ENCODE results near the gene NLRC4.
A peak's percentile ranks its signal among the peaks of the same experiment; 100 is the strongest.
"Not testable (repeated sequence)": the region's sequence is repeated elsewhere in the genome, so short reads cannot be mapped to it uniquely, and the experiment has no call there.

The NLRC4 gene

GRCh38 chr2:32277674-32278477 lies 13.2 kb upstream of the NLRC4 start, which contains the start of gene YIPF4:
TSS of gene YIPF4 (plus strand) at chr2:32277904. CDS start at chr2:32278156, 252 bp downstream.
- Histone ChIP-seq H3K4me1 (ENCODE audit: control insufficient read depth, insufficient read depth, low read length) (no peaks in the 10 kb centered on the region), H3K27ac (ENCODE audit: insufficient read depth, low read depth, low read length, poor library complexity, severe bottlenecking) (peak within 1 kb of the TSS; percentile 47), H3K9me3 (ENCODE audit: control insufficient read depth, low read length) (no peaks in the 10 kb centered on the region), H3K27me3 (ENCODE audit: control insufficient read depth, insufficient read depth, low read length, poor library complexity, severe bottlenecking) (peaks cover 10% of the 10 kb centered on the region), H3K4me3 (ENCODE audit: insufficient read depth, low read depth, low read length) (peak within 1 kb of the TSS; percentile 69), H3K36me3 (ENCODE audit: control insufficient read depth, insufficient read depth, low read length) (no peaks in the 10 kb centered on the region)
- 0% methylated on average over 59 of the region's 59 CpGs for WGBS, 2 experiments

- Histone ChIP-seq H3K4me1 (ENCODE audit: control insufficient read depth, insufficient read depth, low read length) (no peaks in the 10 kb centered on the region), H3K9me3 (ENCODE audit: control insufficient read depth, low read length) (no peaks in the 10 kb centered on the region), H3K27me3 (ENCODE audit: control insufficient read depth, insufficient read depth, low read length, poor library complexity, severe bottlenecking) (peaks cover 13% of the 10 kb centered on the region), H3K27ac (ENCODE audit: insufficient read depth, low read depth, low read length, poor library complexity, severe bottlenecking) (no peak overlapping the region), H3K4me3 (ENCODE audit: insufficient read depth, low read depth, low read length) (peak overlapping the region; percentile 69), H3K36me3 (ENCODE audit: control insufficient read depth, insufficient read depth, low read length) (no peaks in the 10 kb centered on the region)
- WGBS, 2 experiments, result 92 to 94% methylated on average over 5 of the region's 5 CpGs
Observed at GRCh38 chr2:32277363-32277673, 12.6 kb upstream of the NLRC4 start.

GRCh38 chr2:32275790-32276189 lies 11.1 kb upstream of the NLRC4 start:
- H3K27me3 ChIP-seq (ENCODE audit: control insufficient read depth, insufficient read depth, low read length, poor library complexity, severe bottlenecking), result peaks cover 24% of the 10 kb centered on the region
- H3K36me3 ChIP-seq (ENCODE audit: control insufficient read depth, insufficient read depth, low read length); H3K27ac ChIP-seq (ENCODE audit: insufficient read depth, low read depth, low read length, poor library complexity, severe bottlenecking); H3K4me1 ChIP-seq (ENCODE audit: control insufficient read depth, insufficient read depth, low read length); H3K4me3 ChIP-seq (ENCODE audit: insufficient read depth, low read depth, low read length); H3K9me3 ChIP-seq (ENCODE audit: control insufficient read depth, low read length): not testable (repeated sequence)
- 93% methylated on average over 6 of the region's 7 CpGs for WGBS, 2 experiments

GRCh38 chr2:32274289-32274688 lies 9.6 kb upstream of the NLRC4 start:
- H3K27ac ChIP-seq (ENCODE audit: insufficient read depth, low read depth, low read length, poor library complexity, severe bottlenecking), result no peak overlapping the region
- H3K27me3 ChIP-seq (ENCODE audit: control insufficient read depth, insufficient read depth, low read length, poor library complexity, severe bottlenecking), result peaks cover 33% of the 10 kb centered on the region
- H3K9me3 ChIP-seq (ENCODE audit: control insufficient read depth, low read length), result no peaks in the 10 kb centered on the region
- no peaks in the 10 kb centered on the region for H3K4me1 ChIP-seq (ENCODE audit: control insufficient read depth, insufficient read depth, low read length)
- no peaks in the 10 kb centered on the region for H3K36me3 ChIP-seq (ENCODE audit: control insufficient read depth, insufficient read depth, low read length)
- no peak overlapping the region for H3K4me3 ChIP-seq (ENCODE audit: insufficient read depth, low read depth, low read length)
- WGBS, 2 experiments, result 78 to 86% methylated on average over 2 of the region's 2 CpGs

- Histone ChIP-seq H3K4me1 (ENCODE audit: control insufficient read depth, insufficient read depth, low read length) (no peaks in the 10 kb centered on the region), H3K9me3 (ENCODE audit: control insufficient read depth, low read length) (no peaks in the 10 kb centered on the region), H3K36me3 (ENCODE audit: control insufficient read depth, insufficient read depth, low read length) (no peaks in the 10 kb centered on the region), H3K27ac (ENCODE audit: insufficient read depth, low read depth, low read length, poor library complexity, severe bottlenecking) (no peak overlapping the region), H3K27me3 (ENCODE audit: control insufficient read depth, insufficient read depth, low read length, poor library complexity, severe bottlenecking) (peaks cover 33% of the 10 kb centered on the region), H3K4me3 (ENCODE audit: insufficient read depth, low read depth, low read length) (no peak overlapping the region)
- WGBS, 2 experiments, result 42 to 54% methylated on average over 2 to 3 of the region's 3 CpGs
Observed at GRCh38 chr2:32272279-32272678, 7.6 kb upstream of the NLRC4 start.

DNA sequence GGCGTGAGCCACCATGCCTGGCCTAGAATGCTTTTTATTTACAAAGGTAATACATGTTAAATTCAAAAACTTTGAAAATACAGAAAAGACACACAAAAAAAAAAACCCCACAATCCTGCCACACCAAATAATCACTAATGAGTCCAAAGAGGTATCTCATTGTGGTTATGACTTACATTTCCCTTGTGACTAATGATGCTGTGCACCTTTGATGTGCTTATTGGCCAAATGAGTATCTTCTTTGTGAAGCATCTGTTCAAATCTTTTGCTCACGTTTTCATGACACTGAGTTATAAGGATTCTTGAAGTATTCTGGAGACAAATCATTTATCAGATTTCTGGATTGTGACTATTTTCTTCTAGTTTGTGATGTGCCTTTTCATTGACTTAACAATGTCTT lies 6.4 kb upstream of the NLRC4 start:
- no peaks in the 10 kb centered on the region for H3K36me3 ChIP-seq (ENCODE audit: control insufficient read depth, insufficient read depth, low read length)
- no peak overlapping the region for H3K4me3 ChIP-seq (ENCODE audit: insufficient read depth, low read depth, low read length)
- 67 to 71% methylated on average over 2 of the region's 2 CpGs for WGBS, 2 experiments
- H3K4me1 ChIP-seq (ENCODE audit: control insufficient read depth, insufficient read depth, low read length), result no peaks in the 10 kb centered on the region
- H3K27ac ChIP-seq (ENCODE audit: insufficient read depth, low read depth, low read length, poor library complexity, severe bottlenecking), result no peak overlapping the region
- no peaks in the 10 kb centered on the region for H3K9me3 ChIP-seq (ENCODE audit: control insufficient read depth, low read length)
- H3K27me3 ChIP-seq (ENCODE audit: control insufficient read depth, insufficient read depth, low read length, poor library complexity, severe bottlenecking), result peaks cover 33% of the 10 kb centered on the region

DNA sequence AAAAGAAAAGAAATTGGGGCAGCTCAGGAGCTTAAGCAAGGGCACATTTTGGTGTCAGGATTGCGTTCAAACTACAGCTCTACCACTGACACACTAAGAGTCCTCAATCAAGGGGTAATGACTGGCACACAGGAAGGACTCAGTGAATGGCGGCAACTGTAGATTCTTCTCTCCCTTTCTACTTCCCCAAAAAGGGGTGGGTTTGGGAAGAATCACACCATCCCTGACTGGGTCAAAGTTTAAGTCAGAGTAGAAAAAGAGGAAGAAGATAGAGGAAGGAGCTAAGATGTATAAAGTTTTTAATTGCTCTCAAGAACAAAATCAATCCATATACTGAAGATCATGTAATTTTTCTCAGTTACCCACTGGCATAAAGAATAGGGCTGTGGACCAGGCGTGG lies 2.6 kb downstream of the NLRC4 start:
- H3K4me1 ChIP-seq (ENCODE audit: control insufficient read depth, insufficient read depth, low read length), result no peaks in the 10 kb centered on the region
- H3K36me3 ChIP-seq (ENCODE audit: control insufficient read depth, insufficient read depth, low read length), result no peaks in the 10 kb centered on the region
- H3K27me3 ChIP-seq (ENCODE audit: control insufficient read depth, insufficient read depth, low read length, poor library complexity, severe bottlenecking), result no peaks in the 10 kb centered on the region
- no peaks in the 10 kb centered on the region for H3K9me3 ChIP-seq (ENCODE audit: control insufficient read depth, low read length)
- H3K27ac ChIP-seq (ENCODE audit: insufficient read depth, low read depth, low read length, poor library complexity, severe bottlenecking), result no peak overlapping the region
- WGBS, 2 experiments, result 92 to 94% methylated on average over 2 to 3 of the region's 3 CpGs
- H3K4me3 ChIP-seq (ENCODE audit: insufficient read depth, low read depth, low read length), result no peak overlapping the region

- Histone ChIP-seq H3K27ac (ENCODE audit: insufficient read depth, low read depth, low read length, poor library complexity, severe bottlenecking) (no peak overlapping the region), H3K27me3 (ENCODE audit: control insufficient read depth, insufficient read depth, low read length, poor library complexity, severe bottlenecking) (no peaks in the 10 kb centered on the region), H3K36me3 (ENCODE audit: control insufficient read depth, insufficient read depth, low read length) (no peaks in the 10 kb centered on the region), H3K4me3 (ENCODE audit: insufficient read depth, low read depth, low read length) (no peak overlapping the region), H3K9me3 (ENCODE audit: control insufficient read depth, low read length) (no peaks in the 10 kb centered on the region), H3K4me1 (ENCODE audit: control insufficient read depth, insufficient read depth, low read length) (no peaks in the 10 kb centered on the region)
- WGBS, 2 experiments, result 90 to 91% methylated on average over 2 of the region's 2 CpGs
Observed at GRCh38 chr2:32260376-32260775, 4.3 kb downstream of the NLRC4 start.

DNA sequence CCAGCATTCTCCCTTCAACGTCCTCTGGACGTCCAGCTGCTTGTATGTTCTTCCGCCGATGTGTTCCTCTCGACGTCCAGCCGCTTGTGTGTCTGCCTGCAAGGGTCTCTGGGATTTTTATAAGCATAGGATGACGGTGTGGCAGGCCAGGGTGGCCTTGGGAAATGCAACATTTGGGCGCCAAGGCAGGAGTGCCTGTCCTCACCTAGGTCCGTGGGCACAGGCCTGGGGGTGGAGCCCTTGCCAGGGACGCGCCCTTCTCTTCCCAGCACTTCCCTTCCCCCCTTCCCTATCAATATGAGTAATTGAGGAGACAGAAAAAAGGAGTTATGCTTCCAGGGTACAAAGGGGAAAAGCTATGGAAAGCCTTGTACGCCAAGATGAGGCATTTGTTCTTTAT lies 6.4 kb downstream of the NLRC4 start:
- Histone ChIP-seq H3K4me3 (ENCODE audit: insufficient read depth, low read depth, low read length) (no peak overlapping the region), H3K36me3 (ENCODE audit: control insufficient read depth, insufficient read depth, low read length) (no peaks in the 10 kb centered on the region), H3K27me3 (ENCODE audit: control insufficient read depth, insufficient read depth, low read length, poor library complexity, severe bottlenecking) (no peaks in the 10 kb centered on the region), H3K27ac (ENCODE audit: insufficient read depth, low read depth, low read length, poor library complexity, severe bottlenecking) (no peak overlapping the region), H3K4me1 (ENCODE audit: control insufficient read depth, insufficient read depth, low read length) (no peaks in the 10 kb centered on the region), H3K9me3 (ENCODE audit: control insufficient read depth, low read length) (no peaks in the 10 kb centered on the region)
- 86 to 87% methylated on average over 11 to 13 of the region's 13 CpGs for WGBS, 2 experiments

DNA sequence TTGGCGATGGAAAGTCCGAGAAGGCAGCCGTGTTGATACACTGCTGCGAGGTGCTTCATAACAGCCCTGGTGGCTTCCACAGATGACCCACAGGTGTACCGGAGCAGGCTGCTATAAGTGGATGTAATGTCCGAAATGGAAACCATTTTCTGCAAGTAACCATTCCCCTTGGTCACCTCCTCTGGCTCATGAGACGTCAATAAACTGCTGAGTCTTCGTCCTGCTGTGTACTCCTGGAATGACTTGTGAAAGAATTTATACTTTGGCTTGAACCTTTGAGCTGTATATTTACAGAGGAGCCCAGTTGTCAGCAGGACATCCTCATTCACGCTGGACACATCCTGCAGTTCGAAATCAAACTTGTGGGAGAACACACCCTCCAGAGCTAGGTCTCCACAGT lies 14.4 kb downstream of the NLRC4 start:
- H3K9me3 ChIP-seq (ENCODE audit: control insufficient read depth, low read length), result no peaks in the 10 kb centered on the region
- H3K36me3 ChIP-seq (ENCODE audit: control insufficient read depth, insufficient read depth, low read length), result no peaks in the 10 kb centered on the region
- H3K27ac ChIP-seq (ENCODE audit: insufficient read depth, low read depth, low read length, poor library complexity, severe bottlenecking), result no peak overlapping the region
- WGBS, 2 experiments, result 92 to 94% methylated on average over 10 of the region's 10 CpGs
- H3K27me3 ChIP-seq (ENCODE audit: control insufficient read depth, insufficient read depth, low read length, poor library complexity, severe bottlenecking), result no peaks in the 10 kb centered on the region
- no peaks in the 10 kb centered on the region for H3K4me1 ChIP-seq (ENCODE audit: control insufficient read depth, insufficient read depth, low read length)
- no peak overlapping the region for H3K4me3 ChIP-seq (ENCODE audit: insufficient read depth, low read depth, low read length)
